ENCODE results near the gene SESN3. TPM values are rescaled to one million over a fixed set of nuclear protein-coding genes. Genes with fewer than 3 reads are reported as not detected.
A peak's percentile ranks its signal among the peaks of the same experiment; 100 is the strongest.

Gene SESN3
- total and polyA plus RNA-seq, 4 donors, result 4.0 to 73.3 (median 20.1) TPM

DNA sequence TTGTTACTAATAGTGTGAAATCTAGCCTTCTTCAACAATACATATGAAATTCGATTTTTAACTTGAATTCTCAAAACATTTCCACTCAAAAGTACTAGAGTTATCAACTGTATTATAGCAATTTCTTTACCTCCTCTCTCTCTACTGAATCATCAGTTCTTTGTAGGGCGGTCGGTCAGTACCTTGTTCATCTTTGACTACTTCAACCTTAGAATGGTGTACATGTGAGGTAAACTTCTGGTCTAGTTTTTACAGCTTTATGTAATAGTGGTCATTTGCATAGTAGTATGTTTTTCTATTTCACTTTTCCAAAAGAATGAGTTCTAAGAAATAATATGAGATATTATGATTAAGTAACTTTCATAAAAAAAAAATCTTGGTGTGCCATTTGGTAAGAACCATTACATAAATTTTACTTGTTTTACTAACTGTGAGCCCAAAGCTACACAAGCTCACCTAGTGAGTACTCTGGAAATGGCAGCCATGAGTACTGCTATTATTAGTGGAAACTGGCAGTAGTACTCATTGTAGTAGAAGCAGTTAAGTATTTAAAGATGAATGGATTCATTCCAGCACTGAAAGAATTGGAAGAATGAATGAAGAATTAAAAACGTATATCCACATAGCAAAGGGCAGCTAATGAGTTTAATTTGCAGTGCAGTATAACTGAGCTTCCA lies 30.1 kb downstream of the SESN3 start:
- ATAC-seq (ENCODE audit: insufficient read depth, low FRiP score) (no peak), DNase-seq (no peak)
- WGBS, 2 donors, result 91 to 93% methylated on average over 4 of the region's 4 CpGs
- H3K27ac ChIP-seq (ENCODE audit: low read depth in 1 of 2, low read length in 1 of 2), result no peak overlapping the region
- peaks cover 0 to 16% (median 0%) of the 10 kb centered on the region in 5 donors for H3K4me1 ChIP-seq (ENCODE audit: control insufficient read depth in 5 of 5, insufficient read depth in 5 of 5, low read length in 5 of 5)
- TF ChIP-seq, protein P1, sequence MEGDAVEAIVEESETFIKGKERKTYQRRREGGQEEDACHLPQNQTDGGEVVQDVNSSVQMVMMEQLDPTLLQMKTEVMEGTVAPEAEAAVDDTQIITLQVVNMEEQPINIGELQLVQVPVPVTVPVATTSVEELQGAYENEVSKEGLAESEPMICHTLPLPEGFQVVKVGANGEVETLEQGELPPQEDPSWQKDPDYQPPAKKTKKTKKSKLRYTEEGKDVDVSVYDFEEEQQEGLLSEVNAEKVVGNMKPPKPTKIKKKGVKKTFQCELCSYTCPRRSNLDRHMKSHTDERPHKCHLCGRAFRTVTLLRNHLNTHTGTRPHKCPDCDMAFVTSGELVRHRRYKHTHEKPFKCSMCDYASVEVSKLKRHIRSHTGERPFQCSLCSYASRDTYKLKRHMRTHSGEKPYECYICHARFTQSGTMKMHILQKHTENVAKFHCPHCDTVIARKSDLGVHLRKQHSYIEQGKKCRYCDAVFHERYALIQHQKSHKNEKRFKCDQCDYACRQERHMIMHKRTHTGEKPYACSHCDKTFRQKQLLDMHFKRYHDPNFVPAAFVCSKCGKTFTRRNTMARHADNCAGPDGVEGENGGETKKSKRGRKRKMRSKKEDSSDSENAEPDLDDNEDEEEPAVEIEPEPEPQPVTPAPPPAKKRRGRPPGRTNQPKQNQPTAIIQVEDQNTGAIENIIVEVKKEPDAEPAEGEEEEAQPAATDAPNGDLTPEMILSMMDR (IDR thresholded peaks at IDR 0.05; ENCODE audit: control extremely low read depth, extremely low read depth), result no peak
- H3K9me3 ChIP-seq (ENCODE audit: control insufficient read depth in 4 of 4, insufficient read depth in 3 of 4, low read length in 3 of 4), result no peaks in the 10 kb centered on the region
- no peaks in the 10 kb centered on the region for H3K27me3 ChIP-seq (ENCODE audit: control insufficient read depth in 3 of 3, insufficient read depth in 3 of 3, low read length in 2 of 3)
- H3K9ac ChIP-seq (ENCODE audit: insufficient read depth in 1 of 2, low read length in 2 of 2), result no peak overlapping the region
- H3K36me3 ChIP-seq (ENCODE audit: control insufficient read depth in 4 of 4, insufficient read depth in 4 of 4, low read length in 4 of 4), result no peaks in the 10 kb centered on the region
- H3K4me3 ChIP-seq, result no peak overlapping the region

DNA sequence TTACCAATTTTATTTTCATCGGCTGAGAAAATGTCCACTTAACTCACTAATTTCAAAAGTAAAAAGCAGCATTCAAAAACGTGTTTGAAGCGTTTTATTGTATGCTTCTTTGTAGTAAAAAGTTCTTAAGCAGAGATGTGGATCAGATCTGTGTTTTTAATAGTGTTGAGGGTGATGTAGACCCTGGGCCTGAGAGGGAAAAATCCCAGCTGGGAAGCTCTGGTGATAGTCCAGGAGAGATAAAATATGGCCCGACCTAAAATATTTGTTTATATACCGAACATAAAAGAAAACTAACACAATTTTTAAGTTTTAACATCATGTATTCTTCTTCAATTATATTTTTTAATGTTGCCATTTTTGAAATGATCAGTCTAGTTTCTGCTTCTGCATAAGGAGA lies 35.2 kb downstream of the SESN3 start:
- H3K9ac ChIP-seq (ENCODE audit: insufficient read depth in 1 of 2, low read length in 2 of 2), result no peak overlapping the region
- no peak for ATAC-seq (ENCODE audit: insufficient read depth, low FRiP score)
- H3K36me3 ChIP-seq (ENCODE audit: control insufficient read depth in 4 of 4, insufficient read depth in 4 of 4, low read length in 4 of 4), result peaks cover 0 to 5% (median 2%) of the 10 kb centered on the region in 4 donors
- no peaks in the 10 kb centered on the region for H3K27me3 ChIP-seq (ENCODE audit: control insufficient read depth in 3 of 3, insufficient read depth in 3 of 3, low read length in 2 of 3)
- H3K27ac ChIP-seq (ENCODE audit: low read depth in 1 of 2, low read length in 1 of 2), result no peak overlapping the region
- TF ChIP-seq, protein P1 (IDR thresholded peaks at IDR 0.05; ENCODE audit: control extremely low read depth, extremely low read depth), result no peak
- H3K4me3 ChIP-seq, result no peak overlapping the region
- H3K4me1 ChIP-seq (ENCODE audit: control insufficient read depth in 5 of 5, insufficient read depth in 5 of 5, low read length in 5 of 5), result peaks cover 0 to 26% (median 0%) of the 10 kb centered on the region in 5 donors
- 79 to 84% methylated on average over 5 of the region's 5 CpGs for WGBS, 2 donors
- no peaks in the 10 kb centered on the region for H3K9me3 ChIP-seq (ENCODE audit: control insufficient read depth in 4 of 4, insufficient read depth in 3 of 4, low read length in 3 of 4)
- peak; percentile 27 to 83 (median 76) for DNase-seq

- Histone ChIP-seq H3K27ac (ENCODE audit: low read depth in 1 of 2, low read length in 1 of 2) (no peak overlapping the region), H3K4me3 (no peak overlapping the region), H3K4me1 (ENCODE audit: control insufficient read depth in 5 of 5, insufficient read depth in 5 of 5, low read length in 5 of 5) (peaks cover 0 to 26% (median 0%) of the 10 kb centered on the region in 5 donors), H3K9ac (ENCODE audit: insufficient read depth in 1 of 2, low read length in 2 of 2) (no peak overlapping the region), H3K27me3 (ENCODE audit: control insufficient read depth in 3 of 3, insufficient read depth in 3 of 3, low read length in 2 of 3) (no peaks in the 10 kb centered on the region), H3K36me3 (ENCODE audit: control insufficient read depth in 4 of 4, insufficient read depth in 4 of 4, low read length in 4 of 4) (peaks cover 0 to 19% (median 2%) of the 10 kb centered on the region in 4 donors), H3K9me3 (ENCODE audit: control insufficient read depth in 4 of 4, insufficient read depth in 3 of 4, low read length in 3 of 4) (no peaks in the 10 kb centered on the region)
- TF ChIP-seq, protein P1 (IDR thresholded peaks at IDR 0.05; ENCODE audit: control extremely low read depth, extremely low read depth), result no peak
- no peak for ATAC-seq (ENCODE audit: insufficient read depth, low FRiP score)
- no peak for DNase-seq
- 88 to 91% methylated on average over 1 of the region's 1 CpG for WGBS, 2 donors
Measured at GRCh38 chr11:95193541-95193940, 37.5 kb downstream of the SESN3 start.

Data from lung (tissue), 12 donors.